GM21447 (cell line): ENCODE data around the gene PIP5K1C.

Experiments used
- ATAC-seq: cut with Tn5 transposase; IDR thresholded peaks from one replicate; pipeline ENCODE4 v1.9.1; 2021; ENCODE audit not compliant: unreplicated experiment

PIP5K1C gene

GRCh38 chr19:3646336-3647092 lies 53.8 kb downstream of the PIP5K1C start:
- ATAC-seq, result no peak

GRCh38 chr19:3645726-3646125 lies 54.5 kb downstream of the PIP5K1C start:
- no peak for ATAC-seq

DNA sequence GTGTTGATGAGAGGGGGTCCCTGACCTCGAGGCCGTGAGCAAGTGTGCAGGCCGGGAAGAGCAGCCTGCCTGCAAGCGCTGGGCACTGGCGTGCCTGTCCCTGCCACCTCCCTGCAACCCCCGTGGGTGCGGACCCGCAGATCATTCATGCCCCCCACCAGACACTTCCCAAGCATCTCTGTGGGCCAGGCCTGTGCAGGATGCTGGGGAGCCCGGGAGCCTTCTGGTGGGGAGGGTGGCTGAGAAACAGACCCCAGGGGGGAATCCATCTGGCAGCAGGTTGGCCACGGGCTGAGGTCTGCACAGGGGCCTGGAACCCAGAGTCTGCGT lies 55.2 kb downstream of the PIP5K1C start:
- no peak for ATAC-seq

DNA sequence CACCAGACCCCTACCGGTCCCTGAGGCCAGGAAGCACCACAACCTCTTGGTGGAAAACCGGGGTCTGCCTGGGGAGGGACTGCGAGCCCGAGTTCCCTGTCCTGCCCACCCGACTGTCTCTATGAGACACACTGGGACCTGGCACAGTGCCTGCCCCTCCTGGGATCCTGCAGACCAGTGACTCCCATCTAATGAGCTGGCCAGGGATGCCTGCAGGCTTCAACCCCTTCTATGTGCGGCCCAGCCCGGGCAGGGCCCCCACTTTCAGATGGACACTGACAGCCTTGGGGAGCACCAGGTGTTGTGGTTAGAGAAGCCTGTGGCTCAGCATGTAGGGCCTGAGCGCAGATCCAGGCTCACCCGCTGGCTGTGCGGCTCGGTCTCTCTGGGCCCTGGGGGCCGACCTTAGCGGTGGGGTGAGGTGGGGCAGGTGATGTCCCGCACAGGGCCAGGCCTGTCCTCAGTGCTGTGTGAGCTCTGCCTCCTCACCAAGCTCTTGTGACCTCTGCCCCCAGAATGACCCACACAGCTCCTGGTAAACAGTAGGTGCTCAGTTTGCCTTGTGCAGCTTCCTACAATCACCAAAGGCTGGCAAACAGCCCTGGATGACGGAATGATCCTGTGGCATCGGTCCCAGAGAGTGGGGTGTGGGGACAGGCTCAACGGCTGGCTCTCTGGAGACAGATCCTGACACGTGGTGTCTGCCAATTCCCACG lies 55.8 kb downstream of the PIP5K1C start:
- no peak for ATAC-seq

GRCh38 chr19:3643674-3644313 lies 56.5 kb downstream of the PIP5K1C start:
- ATAC-seq, result no peak

- no peak for ATAC-seq
These were observed 57.1 kb downstream of the PIP5K1C start for GRCh38 chr19:3642987-3643673.

- no peak for ATAC-seq
These were observed 58.0 kb downstream of the PIP5K1C start for GRCh38 chr19:3642296-3642695.

DNA sequence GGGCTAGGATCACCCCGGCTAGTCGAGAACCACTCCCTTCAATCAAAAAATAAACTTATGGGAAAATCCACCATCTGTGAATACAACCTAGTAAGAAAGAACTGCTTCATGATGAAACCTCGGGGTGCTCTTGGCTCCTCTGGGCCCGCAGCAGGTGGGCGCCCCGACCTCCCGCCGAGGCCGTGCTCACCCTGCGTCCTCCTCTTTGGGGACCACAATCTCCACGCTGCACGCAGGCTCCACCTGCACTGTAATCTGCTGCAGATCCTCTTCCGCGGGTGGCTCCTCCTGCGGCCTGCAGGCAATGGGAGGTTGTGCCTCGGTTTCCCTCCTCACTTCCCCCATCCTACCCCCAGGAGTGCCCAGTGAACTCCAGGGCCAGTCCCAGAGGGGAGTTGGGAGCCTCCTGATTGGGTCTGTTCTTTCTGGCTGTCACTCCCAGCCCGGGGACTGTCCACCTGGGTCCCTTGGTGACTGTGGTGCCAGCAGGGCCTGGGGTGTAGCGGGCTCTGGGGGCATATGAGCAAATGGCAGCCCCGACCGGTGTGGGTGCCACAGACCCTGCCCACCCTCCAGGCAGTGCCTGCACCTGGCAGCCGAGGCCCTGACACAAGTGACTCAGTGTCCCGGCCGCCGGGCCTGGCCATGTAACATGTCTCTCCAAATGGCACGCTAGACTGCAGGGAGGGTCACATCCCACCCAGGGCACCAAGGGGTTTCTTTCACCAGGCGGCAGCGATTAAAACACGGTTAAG lies 58.6 kb downstream of the PIP5K1C start:
- ATAC-seq, result no peak

DNA sequence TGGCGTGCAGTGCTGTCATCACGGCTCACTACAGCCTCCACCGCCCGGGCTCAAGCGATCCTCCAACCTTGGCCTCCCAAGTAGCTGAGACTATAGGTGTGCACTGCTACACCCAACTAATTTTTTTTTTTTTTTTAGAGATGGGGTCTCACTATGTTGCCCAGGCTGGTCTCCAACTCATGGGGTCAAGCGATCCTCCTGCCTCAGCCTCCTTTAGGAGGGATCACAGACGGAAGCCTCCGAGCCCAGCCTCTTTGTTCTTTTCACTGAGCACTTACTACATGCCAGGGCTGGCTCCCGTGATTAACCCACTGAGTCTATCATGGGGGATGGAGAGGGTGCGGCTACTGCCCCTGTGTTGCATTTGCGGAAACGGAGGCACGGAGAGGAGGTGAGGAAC lies 60.8 kb downstream of the PIP5K1C start:
- no peak for ATAC-seq

- ATAC-seq, result no peak
These were observed 61.8 kb downstream of the PIP5K1C start for GRCh38 chr19:3638208-3639193.

DNA sequence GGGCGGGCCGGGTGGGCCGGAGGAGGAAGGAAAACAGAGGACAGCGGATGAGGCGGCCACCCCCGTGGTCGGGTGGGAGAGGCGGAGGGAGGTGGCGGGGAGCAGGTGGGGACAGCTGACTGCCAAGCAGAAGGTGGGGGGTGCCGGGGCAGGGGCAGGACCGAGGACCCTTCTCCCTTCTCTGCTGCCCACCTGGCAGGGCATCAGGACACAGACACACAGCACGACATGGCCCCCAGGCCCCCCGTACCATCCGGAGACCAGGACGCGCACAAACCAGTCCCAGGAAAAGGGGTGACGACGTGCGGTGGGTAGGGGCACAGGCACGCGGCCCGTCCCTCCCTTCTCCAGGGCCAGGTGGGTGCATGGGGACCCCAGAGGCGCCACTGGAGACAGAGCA lies 62.6 kb downstream of the PIP5K1C start:
- ATAC-seq, result no peak

- ATAC-seq, result no peak
These were observed 63.3 kb downstream of the PIP5K1C start for GRCh38 chr19:3636962-3637361.

GRCh38 chr19:3636506-3636905 lies 63.8 kb downstream of the PIP5K1C start:
- no peak for ATAC-seq

DNA sequence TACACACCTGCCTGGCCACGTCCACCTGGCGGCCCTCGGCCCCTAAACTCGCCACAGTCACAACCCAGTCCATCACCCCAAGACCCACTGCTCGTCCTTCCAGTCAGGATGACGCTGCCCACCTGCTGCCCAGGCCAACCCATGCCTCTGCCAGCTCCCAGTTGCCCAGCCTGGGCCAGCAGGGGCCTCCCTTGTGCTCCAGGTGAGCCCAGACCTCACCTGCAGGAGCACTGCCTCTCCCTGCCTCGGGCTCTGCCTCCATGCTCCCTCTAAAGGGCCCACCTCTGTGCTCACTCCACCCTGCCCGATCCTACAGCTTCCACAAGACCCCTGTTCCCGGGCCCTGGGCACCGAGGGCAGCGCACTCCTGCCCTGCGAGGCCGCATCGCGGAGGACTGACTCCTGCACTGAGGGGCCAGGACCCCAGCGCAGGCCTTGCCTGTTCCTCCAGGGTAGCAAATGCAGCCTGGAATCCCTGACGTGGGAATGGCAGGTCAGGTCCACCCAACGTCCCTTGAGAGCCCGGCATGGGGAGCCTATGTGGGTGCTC lies 65.7 kb downstream of the PIP5K1C start:
- ATAC-seq, result no peak

- no peak for ATAC-seq
These were observed 66.7 kb downstream of the PIP5K1C start for GRCh38 chr19:3633559-3633988.

DNA sequence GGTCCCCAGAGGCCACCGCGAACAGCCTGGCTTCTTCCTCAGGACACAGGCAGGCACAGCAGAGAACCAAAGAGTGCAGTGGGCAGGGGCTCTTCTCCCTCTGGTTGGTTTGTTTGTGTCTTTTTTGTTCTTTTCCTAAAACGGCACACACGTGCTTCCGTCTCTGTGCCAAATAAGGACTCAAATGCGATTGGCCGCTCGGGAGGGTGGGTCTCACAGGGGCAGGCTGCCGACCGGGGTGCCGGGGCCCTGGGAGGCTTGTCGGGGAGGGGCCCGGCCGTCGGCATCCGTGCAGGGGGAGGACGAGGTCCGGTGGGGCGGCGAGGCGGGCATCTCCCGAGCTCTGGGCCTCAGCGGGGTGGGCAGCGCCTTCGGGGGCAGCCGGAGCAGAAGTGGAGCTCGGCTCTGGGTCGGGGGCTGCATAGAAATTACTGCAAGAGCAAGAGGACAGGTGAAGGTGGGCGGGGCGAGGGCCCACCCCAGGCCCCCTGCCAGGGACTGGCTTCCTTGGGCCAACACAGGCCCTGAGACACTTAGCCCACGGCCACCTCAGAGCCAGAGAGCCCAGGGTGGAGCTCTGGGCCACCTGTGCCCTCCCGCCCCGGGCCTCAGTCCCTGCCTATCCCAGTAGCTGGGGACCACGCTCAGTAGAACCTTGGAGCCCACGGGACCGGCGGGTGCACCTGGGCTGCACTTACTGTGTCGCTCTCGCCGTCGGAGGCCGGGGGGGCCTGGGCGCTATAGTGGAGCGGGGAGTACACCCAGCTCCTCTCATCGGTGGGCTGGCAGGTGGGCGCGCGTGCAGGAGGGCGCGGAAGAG lies 67.3 kb downstream of the PIP5K1C start:
- ATAC-seq, result no peak

- no peak for ATAC-seq
These were observed 68.2 kb downstream of the PIP5K1C start for GRCh38 chr19:3632098-3632497.

DNA sequence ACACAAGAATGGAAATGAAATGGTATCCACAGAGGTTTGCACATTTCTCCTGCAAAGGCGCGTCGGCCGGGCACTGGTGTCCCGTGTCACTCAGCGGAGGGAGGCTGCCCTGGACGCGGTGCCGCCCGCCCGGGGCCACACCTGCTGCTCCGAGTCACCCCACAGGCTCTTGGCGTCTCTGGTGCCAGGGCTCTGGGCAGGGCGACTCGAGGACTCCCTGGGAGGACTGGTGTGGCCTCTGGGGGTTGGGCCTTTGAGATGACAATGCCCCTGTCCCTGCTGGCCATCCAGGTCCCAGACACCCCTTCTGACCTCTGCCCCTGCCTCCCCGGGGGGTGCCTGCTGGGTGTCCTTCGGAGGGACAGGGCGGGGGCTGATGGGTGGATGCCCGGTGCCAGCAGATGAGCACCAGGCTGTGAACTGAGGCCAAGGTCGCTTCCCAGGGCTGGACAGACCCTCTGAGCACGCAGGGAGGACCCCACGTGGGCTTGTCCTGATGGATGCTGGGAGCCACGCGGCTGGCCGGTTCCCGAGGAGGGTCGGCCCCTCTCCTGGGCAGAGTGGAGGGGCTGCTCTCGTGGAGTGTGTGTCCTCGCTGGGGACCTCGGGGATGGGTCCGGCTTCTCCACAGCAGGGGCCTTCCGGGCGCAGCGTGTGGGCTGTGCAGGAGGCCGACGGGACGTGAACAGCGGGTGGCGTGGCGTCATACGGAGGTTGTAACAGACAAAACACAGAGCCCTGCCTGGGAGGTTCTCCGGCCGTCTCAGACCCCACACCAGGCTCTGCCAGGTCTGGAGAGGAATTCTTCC lies 69.0 kb downstream of the PIP5K1C start:
- ATAC-seq, result no peak
